Keratinocyte (primary cell): Measurements from ENCODE around the gene TGFBR1. TPM values are rescaled to one million over a fixed set of nuclear protein-coding genes. Genes with fewer than 3 reads are reported as not detected.

Source experiments
- DNase-seq: peaks from one replicate; pipeline ENCODE4 v3.0.0-alpha.2; 2011; ENCODE audit warnings: low read depth, missing footprints, low spot score
- FAIRE-seq: peaks from 2 replicates; lab custom pipeline; 2011; peaks lifted over from hg19 to GRCh38; lab: Jason Lieb, UNC
- H2AFZ ChIP-seq: 2 replicates; pipeline ENCODE4 v1.6.0; 2012; ENCODE audit warnings: low read length, control low read depth, inconsistent platforms; ENCODE audit not compliant: control insufficient read depth
- H3K27ac ChIP-seq: 2 replicates; pipeline ENCODE4 v1.5.1; 2011; ENCODE audit warnings: low read length; ENCODE audit not compliant: control insufficient read depth, insufficient read depth
- H3K27me3 ChIP-seq: 3 replicates; pipeline ENCODE4 v1.6.0; 2011; ENCODE audit warnings: low read length; ENCODE audit not compliant: control insufficient read depth, insufficient read depth; ENCODE audit errors: extremely low read depth
- H3K36me3 ChIP-seq, 2 experiments: 2 replicates in 1 of 2; 3 replicates in 1 of 2; pipeline ENCODE4 v1.5.1; 2011; ENCODE audit warnings: low read length in 2 of 2, mild to moderate bottlenecking in 1 of 2; ENCODE audit not compliant: control insufficient read depth in 2 of 2, insufficient read depth in 2 of 2; ENCODE audit errors: extremely low read depth in 1 of 2
- H3K4me1 ChIP-seq: 3 replicates; pipeline ENCODE4 v1.5.1; 2011; ENCODE audit warnings: low read length; ENCODE audit not compliant: control insufficient read depth, insufficient read depth; ENCODE audit errors: extremely low read depth
- H3K4me2 ChIP-seq: 3 replicates; pipeline ENCODE4 v1.6.0; 2011; ENCODE audit warnings: low read depth, low read length; ENCODE audit not compliant: control insufficient read depth, insufficient read depth; ENCODE audit errors: extremely low read depth
- H3K4me3 ChIP-seq, 3 experiments: fragments of 200-600 bp in 1 of 3; sonication (generic) in 1 of 3; 2 replicates in 2 of 3; 3 replicates in 1 of 3; pipeline ENCODE4 v1.5.1; 2011 to 2016; ENCODE audit warnings: low read length in 3 of 3, mild to moderate bottlenecking in 3 of 3, control low read depth in 2 of 3, inconsistent platforms in 1 of 3, low read depth in 1 of 3, mixed read lengths in 1 of 3, mixed run types in 1 of 3, moderate library complexity in 1 of 3; ENCODE audit not compliant: control insufficient read depth in 2 of 3, insufficient read depth in 2 of 3; ENCODE audit errors: extremely low read depth in 1 of 3
- H3K79me2 ChIP-seq: 2 replicates; pipeline ENCODE4 v1.6.0; 2012; ENCODE audit warnings: low read length; ENCODE audit not compliant: control insufficient read depth, insufficient read depth
- H3K9ac ChIP-seq: 3 replicates; pipeline ENCODE4 v1.6.0; 2011; ENCODE audit warnings: low read length; ENCODE audit not compliant: control insufficient read depth, insufficient read depth; ENCODE audit errors: extremely low read depth
- H3K9me1 ChIP-seq: 3 replicates; pipeline ENCODE4 v1.6.0; 2011; ENCODE audit warnings: low read length; ENCODE audit not compliant: control insufficient read depth, insufficient read depth; ENCODE audit errors: extremely low read depth
- H3K9me3 ChIP-seq: 2 replicates; pipeline ENCODE4 v1.5.1; 2012; ENCODE audit warnings: low read depth, low read length; ENCODE audit not compliant: control insufficient read depth
- H4K20me1 ChIP-seq: 3 replicates; pipeline ENCODE4 v1.6.0; 2011; ENCODE audit warnings: low read length; ENCODE audit not compliant: control insufficient read depth, insufficient read depth; ENCODE audit errors: extremely low read depth
- EZH2 ChIP-seq: IDR thresholded peaks from one replicate; pipeline ENCODE4 v1.6.1; 2012; ENCODE audit warnings: inconsistent platforms, mild to moderate bottlenecking, low read length, moderate library complexity
- dilution Hi-C: fragments of 300-500 bp; cut with MboI; formaldehyde crosslinking; loops from one replicate; pipeline ENCODE4 v1.7.0; 2020; ENCODE audit warnings: low sequenced_read_pairs; ENCODE audit not compliant: extremely low pct_ligation_motif_present
- polyA plus RNA-seq, 5 experiments: library from polyadenylated mRNA; depleted of rRNA in 3 of 5; stranded (reverse) in 3 of 5; stranded (forward) in 1 of 5; unstranded in 1 of 5; fragments of >200 nt; gene quantifications; 1 replicate in 1 of 5; 2 replicates in 3 of 5; 3 replicates in 1 of 5; pipeline versions ENCODE4 v1.2.1 to v1.2.3, GENCODE V29; 2011 to 2012; ENCODE audit warnings: missing spikeins in 2 of 5, low read depth in 1 of 5, low replicate concordance in 1 of 5
- TF ChIP-seq, protein P1 (sequence below), 3 experiments: IDR thresholded peaks in 1 of 3; conservative IDR thresholded peaks in 1 of 3; optimal IDR thresholded peaks in 1 of 3; 2 replicates in 2 of 3; 3 replicates in 1 of 3; pipeline versions ENCODE3 to v1.5.1; 2011; ENCODE audit warnings: low read length in 3 of 3, mild to moderate bottlenecking in 3 of 3, moderate library complexity in 2 of 3, control low read depth in 1 of 3, inconsistent platforms in 1 of 3; ENCODE audit not compliant: insufficient read depth in 2 of 3; ENCODE audit errors: extremely low read depth in 1 of 3

Gene TGFBR1
- polyA plus RNA-seq, 1 donor (not counting 4 experiments of a cell fraction or from before 2014, with no cell fraction given), result 55.0 TPM

DNA sequence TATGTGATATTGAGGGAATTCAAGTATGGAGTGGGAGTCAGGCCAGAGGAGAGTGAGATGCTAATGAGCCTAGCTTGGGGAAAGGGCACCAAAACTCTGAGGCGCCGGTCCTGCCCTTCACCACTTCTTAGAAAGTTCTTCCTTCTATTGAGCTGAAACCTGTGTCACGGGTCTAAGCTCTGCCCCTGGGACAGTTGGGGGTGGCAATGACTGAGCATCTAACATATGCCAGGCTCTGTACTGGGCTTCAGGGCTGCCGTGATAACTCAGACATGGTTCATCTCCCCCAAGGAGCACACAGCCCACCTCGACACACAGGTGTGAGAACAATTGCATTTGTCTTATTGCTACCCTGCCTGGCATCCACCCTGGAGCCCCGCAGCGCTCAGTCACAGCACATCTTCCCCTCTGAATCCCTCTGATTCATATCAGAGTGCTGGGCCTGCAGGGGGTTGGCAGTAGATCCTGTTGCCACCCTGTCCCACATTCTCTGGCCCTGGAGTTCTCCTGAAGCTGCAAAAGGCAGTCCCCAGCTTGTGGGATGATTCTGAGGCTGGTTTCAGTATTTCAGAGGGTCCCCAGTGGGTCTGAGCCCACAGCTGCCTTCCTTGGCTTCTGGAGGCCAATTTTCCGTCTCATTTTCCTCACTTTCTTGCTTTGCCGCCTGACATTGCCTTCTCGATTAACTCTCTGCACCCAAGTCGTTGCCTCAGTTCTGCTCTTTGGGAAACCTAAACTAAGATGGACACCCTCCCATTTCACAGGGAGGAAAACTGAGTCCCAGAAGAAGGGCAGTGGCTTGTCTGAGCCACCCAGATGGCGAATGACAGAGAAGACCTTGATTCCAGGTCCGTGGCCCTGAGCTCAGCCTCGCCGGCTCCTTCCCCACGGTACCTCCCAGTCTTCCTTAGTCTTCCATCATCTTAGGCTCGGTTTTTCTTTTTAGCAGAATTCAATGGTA lies 74.3 kb downstream of the TGFBR1 start:
- no peak for TF ChIP-seq EZH2
- TF ChIP-seq, protein P1, sequence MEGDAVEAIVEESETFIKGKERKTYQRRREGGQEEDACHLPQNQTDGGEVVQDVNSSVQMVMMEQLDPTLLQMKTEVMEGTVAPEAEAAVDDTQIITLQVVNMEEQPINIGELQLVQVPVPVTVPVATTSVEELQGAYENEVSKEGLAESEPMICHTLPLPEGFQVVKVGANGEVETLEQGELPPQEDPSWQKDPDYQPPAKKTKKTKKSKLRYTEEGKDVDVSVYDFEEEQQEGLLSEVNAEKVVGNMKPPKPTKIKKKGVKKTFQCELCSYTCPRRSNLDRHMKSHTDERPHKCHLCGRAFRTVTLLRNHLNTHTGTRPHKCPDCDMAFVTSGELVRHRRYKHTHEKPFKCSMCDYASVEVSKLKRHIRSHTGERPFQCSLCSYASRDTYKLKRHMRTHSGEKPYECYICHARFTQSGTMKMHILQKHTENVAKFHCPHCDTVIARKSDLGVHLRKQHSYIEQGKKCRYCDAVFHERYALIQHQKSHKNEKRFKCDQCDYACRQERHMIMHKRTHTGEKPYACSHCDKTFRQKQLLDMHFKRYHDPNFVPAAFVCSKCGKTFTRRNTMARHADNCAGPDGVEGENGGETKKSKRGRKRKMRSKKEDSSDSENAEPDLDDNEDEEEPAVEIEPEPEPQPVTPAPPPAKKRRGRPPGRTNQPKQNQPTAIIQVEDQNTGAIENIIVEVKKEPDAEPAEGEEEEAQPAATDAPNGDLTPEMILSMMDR (optimal IDR thresholded peaks at IDR 0.05 in 1 of 3, IDR thresholded peaks at IDR 0.05 in 1 of 3, conservative IDR thresholded peaks at IDR 0.05 in 1 of 3; ENCODE audit: extremely low read depth in 1 of 3, insufficient read depth in 2 of 3, low read length in 3 of 3), result no peak
- dilution Hi-C loops, result no loop called here
- no peak for FAIRE-seq

DNA sequence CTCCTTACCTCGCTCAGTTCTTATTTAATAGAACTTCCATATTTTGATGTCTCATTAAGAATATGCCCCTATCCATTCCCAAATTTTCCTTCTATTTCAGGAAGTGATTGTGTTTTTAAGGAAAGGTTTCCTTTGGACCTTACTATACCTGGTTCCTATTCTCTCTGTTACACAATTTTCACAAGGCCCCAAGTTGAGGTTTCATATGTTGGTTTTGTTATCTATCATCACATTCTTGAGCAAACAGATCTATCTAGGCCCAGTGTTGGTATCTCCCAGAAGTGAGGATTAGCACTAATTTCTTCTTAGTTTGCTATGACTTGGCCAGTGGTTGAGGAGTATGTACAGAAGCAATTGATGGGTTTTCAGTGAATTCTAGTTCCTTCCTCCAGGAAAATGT lies 75.3 kb downstream of the TGFBR1 start:
- Histone ChIP-seq H3K36me3 (no peaks in the 10 kb centered on the region), H3K4me1 (peaks cover 2% of the 10 kb centered on the region), H3K79me2 (no peaks in the 10 kb centered on the region), H3K9ac (no peak overlapping the region), H3K4me3 (no peak overlapping the region), H3K27ac (no peak overlapping the region), H4K20me1 (no peaks in the 10 kb centered on the region), H3K4me2 (no peak overlapping the region), H3K9me1 (no peaks in the 10 kb centered on the region), H2AFZ (no peak overlapping the region), H3K27me3 (no peaks in the 10 kb centered on the region), H3K9me3 (no peaks in the 10 kb centered on the region)
- FAIRE-seq, result no peak
- dilution Hi-C loops, result no loop called here
- TF ChIP-seq, protein P1 (optimal IDR thresholded peaks at IDR 0.05 in 1 of 3, IDR thresholded peaks at IDR 0.05 in 1 of 3, conservative IDR thresholded peaks at IDR 0.05 in 1 of 3; ENCODE audit: extremely low read depth in 1 of 3, insufficient read depth in 2 of 3, low read length in 3 of 3), result no peak
- TF ChIP-seq EZH2, result no peak
- no peak for DNase-seq

More for the DNA sequence above, 74.3 kb downstream of the TGFBR1 start:
- Histone ChIP-seq H4K20me1 (no peaks in the 10 kb centered on the region), H3K27ac (no peak overlapping the region), H3K9me1 (no peaks in the 10 kb centered on the region), H2AFZ (no peak overlapping the region), H3K9me3 (no peaks in the 10 kb centered on the region), H3K4me2 (no peak overlapping the region), H3K27me3 (no peaks in the 10 kb centered on the region), H3K4me1 (no peaks in the 10 kb centered on the region), H3K36me3 (no peaks in the 10 kb centered on the region), H3K9ac (no peak overlapping the region), H3K79me2 (no peaks in the 10 kb centered on the region), H3K4me3 (no peak overlapping the region)
- DNase-seq, result no peak
